ENCODE data around the gene NKX6-1.

DNA sequence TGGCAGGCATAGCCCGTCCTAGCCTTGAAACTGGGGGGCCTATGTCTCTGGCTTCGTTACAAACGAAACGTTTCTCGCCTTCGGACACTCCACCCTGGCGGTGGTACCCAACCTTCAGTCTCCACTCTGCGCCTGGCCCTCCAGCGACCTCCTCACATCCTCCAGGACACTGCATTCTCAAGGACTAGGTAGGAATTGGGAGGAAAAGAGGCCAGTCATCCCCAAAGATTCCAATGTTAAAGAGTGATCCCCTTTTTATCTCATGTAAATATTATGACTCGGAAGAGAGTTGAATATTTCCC is 2.1 kb upstream of the NKX6-1 start:
- TF ChIP-seq CTCF (conservative IDR thresholded peaks at IDR 0.05; ENCODE audit: low read length) = no peak
- TF ChIP-seq EZH2phosphoT487 (IDR thresholded peaks at IDR 0.05; ENCODE audit: borderline replicate concordance, low read depth, low read length) = no peak

Measured in OCI-LY7 (cell line).